Inferior parietal cortex (tissue), 1 donor: ENCODE results near the gene KANK2.
"Not testable (repeated sequence)": the region's sequence is repeated elsewhere in the genome, so short reads cannot be mapped to it uniquely, and the experiment has no call there.

Experiments used
- DNase-seq: peaks from one replicate; pipeline ENCODE4 v3.0.0-alpha.2; 2016; ENCODE audit errors: extremely low spot score

KANK2 gene

DNA sequence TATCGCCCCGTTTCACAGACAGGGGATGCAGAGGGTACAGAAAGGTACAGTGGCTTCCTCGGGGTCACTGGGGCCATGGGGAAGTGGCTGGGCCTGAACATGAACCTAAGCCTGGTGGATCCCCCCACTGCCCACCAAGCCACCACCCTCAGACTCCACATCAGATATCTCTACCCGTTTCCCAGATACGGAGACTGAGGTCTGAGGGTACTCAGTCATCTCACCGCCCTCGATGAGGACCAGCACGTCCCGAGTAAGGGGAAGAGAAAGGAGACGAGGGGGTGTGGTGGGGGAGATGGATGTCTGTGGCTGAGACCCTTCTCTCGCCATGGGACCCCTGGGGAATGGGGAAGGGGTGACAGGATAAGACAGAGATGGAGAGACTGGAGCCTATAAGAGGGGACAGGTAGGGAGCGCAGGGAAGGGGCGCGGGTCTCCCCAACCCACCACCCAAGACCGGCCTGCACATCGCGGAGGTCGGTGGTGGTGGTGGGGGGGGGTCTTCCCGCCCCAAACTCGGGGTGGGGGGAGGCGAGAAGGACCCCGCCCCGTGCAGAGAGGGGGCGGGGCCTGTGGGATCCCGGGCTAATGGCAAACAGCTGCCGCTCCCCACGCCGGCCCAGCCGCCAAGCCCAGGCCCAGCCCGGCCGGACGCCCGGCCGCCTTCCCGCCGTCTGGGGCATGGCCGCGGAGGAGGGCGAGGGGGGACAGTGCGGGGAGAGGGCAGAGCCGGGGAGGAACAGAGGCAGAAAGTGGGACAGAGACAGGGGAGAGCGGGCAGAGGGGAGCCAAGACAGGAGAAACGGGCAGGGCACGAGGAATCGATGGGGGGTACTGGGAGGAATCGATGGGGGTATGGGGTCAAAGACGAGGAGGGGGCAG lies 698 bp downstream of the KANK2 start:
- no peak for DNase-seq

DNA sequence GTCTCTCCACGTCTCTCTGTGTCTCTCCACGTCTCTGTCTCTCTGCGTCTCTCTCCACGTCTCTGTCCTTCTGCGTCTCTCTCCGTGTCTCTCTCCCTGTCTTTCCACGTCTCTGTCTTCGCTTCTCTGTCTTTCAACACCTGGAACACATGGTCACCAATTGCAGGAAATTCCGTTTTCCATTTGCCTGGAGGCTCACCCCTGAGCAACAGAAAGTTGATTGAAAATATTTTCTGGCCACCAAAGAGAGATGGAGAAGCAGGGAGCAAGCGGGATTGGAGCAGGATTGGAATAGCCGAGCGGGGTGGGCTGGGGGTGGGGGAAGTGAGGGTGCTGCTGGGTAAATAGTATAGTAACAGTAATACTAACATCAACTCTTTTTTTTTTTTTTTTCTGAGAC lies 1.7 kb downstream of the KANK2 start:
- DNase-seq, result no peak

DNA sequence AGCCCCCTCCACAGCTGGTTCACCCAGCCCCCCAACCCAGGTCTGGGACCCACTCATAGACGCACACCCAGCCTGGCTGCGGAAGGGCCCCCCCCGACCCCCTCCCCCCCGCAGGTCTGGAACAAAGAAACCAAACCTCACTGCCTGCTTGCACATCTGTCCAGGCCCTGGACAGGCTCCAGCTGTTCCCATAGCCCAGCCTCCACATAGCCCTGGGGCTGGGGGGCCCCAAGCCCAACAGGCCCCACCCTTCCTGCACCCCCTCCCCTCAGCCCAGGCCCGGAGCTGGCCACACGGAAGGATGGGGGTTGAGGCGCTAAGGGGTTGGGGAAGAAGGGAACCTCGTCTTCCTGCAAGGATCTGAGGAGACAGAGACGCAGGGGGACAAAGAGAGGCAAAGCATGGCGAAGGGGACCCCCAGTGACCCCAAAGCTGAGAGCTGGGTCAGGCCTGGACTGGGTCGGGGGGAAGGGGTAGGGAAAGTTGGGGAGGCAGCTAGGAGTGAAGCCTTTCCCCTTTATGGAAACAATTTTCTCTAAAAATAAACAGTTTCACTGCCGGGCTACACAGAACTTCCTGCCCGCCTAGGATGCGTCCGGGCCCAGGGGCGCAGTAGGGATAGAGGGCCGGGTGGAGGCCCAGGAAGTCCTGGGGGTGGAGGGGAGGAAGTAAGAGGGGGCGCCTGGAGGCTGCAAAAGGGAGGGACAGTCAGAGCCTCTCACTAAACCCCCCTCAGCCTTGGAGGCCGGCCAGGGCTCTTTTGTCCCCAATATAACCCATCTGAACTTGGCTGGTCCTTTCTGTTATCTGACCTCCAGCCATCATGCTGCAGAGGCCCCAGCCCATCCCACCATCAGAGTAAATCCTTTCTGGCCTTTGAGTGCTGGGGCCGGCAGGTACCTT lies 2.4 kb downstream of the KANK2 start:
- no peak for DNase-seq

DNA sequence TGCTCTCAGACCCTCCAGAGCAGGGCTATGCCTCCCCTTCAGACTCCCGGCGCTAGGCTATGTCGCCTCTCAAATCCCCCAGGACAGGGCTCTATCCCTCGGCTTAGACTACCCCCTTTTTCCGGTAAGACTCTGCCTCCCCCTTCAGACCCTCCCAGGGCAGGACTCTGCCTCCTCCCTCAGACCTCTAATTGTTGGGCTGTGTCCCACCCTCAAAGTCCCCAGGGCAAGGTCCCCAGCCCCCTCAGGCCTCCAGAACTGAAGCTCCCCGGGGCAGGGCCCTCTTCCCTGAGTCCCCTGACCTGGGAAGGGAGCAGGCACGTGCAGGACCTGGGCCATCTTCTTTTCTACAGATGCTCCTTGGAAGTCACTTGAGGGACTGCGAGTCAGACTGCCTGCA lies 3.2 kb downstream of the KANK2 start:
- DNase-seq, result no peak

DNA sequence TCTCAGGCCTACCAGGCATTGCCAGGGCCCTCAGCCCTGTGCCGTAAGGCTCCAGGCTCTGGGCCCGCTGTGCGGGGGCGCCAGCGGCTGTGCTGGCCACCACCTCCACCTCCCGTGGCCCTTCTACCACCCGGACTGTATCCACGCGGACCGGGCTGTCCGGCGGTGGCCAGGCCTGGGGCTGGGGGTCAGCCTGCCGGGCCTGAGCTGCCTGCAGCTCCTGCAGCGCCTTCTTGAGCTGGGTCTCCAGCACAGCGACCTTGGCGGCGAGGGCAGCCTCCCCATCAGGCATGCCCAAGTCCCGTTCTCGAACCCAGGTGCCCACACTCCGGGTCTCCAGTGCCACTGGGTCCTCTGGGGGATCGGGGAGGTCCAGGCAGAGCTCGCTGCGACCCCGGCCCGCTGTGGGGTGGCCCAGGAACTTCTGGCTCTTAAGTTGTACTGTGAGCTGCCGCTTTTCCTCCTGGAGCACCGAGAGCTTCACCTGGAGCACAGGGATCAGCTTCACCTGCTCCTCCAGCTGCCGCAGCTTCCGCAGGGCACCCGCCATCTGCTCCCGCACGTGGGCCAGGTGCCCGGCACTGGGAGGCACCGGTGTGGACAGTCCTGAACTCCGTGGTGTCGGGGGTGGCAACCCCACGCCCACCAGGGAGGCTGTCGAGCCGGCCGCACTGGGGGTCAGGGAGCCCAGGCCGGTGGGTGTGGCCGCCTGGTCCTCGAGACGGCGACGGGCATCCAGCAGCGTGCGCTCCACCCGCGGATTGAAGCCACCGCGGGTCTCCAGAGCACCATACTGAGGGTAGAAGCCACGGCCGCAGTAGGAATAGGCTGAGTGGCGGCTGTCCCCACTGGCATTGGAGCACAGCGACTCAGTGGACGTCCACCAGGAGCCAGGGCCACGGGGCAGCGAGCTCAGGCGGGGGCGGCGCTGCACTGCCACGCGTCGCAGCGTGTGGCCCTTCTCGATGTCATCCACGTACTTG lies 4.1 kb downstream of the KANK2 start:
- DNase-seq, result no peak

DNA sequence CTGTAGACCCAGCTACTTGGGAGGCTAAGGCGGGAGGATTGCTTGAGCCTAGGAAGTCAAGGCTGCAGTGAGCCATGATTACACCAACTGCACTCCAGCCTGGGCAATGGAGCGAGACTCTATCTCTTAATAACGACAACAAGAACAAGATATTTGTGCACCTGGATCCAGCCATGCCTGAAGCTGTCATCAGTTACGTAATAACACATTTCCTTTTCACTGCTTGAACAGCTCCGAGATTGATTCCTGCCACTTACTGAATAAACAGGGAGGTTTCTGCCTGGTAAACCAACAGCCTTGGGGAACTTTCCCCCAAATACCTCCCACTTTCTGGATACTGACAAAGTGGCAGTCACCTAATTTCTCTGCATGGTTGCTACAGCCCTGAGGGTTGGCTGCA lies 5.4 kb downstream of the KANK2 start:
- no peak for DNase-seq

DNA sequence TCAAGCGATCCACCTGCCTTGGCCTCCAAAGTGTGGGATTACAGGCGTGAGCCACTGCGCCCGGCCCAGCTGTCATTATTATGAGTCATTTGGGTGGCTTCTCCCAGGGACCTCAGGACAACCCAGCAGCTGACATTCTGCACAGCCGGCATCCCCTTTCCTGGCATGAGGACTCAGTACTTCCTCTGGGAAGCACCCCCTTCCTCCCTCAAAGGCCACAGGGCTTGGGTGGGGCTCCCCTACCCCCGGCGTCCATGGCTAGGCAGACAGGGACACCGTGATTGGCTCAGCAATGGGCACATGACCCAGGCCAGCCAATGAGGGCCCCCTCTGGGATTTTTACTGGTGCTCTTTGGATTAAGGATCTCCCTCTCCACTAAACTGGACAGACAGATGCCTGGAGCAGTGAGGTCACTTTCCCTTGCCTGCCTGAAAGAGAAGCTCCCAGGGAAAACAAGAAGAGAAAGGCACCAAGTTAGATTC lies 6.0 kb downstream of the KANK2 start:
- no peak for DNase-seq

DNA sequence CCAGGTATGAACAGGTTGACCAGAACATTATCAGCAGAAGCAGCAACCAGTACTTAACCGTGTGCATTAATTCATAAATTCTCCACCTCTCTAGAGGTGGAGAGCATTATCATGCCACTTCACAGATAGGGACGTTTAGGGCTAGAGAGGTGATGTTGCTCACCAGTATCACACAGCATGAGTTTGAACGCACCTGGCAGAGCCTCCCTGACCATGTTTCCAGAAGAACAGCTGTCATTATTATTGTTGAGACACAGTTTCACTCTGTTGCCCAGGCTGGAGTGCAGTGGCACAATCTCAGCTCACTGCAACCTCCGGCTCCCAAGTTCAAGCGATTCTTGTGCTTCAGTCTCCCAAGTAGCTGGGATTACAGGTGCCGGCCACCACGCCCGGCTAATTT lies 6.8 kb downstream of the KANK2 start:
- no peak for DNase-seq

DNA sequence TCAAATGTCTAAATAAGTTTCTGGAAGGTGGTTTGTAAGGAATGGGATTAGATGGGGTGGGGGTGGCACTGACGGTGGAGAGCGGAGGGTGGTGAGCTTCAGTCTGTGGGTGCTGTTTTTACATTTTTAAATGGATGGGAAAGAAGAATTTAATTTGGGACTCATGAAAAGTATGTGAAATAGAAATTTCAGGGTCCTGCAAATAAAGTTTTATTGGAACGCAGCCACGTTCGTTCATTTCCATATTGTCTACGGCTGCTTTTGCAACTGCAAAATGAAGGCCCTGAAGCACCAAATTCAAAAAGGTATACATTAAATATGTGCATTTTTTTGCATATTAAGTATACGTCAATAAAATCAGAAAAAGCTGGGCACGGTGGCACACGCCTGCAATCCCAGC lies 9.9 kb downstream of the KANK2 start:
- DNase-seq, result no peak

DNA sequence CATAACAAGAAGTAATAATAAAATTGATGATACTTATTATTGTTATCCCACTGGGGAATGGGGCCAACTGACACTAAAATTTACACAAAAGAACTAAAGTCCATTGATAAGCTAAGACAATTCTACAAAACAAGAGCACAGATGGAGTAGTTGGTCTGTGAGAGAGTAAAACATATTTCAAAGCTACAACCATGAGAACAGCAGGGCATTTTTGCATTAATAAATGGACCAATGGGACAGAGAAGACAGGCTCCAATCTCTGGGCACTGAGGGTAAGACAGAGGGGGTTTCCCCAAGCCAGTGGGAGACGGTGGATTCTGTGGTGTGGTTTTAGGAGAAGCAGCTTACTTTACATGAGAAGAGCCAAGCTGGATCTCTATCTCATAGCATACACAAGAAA lies 14.4 kb downstream of the KANK2 start:
- no peak for DNase-seq

DNA sequence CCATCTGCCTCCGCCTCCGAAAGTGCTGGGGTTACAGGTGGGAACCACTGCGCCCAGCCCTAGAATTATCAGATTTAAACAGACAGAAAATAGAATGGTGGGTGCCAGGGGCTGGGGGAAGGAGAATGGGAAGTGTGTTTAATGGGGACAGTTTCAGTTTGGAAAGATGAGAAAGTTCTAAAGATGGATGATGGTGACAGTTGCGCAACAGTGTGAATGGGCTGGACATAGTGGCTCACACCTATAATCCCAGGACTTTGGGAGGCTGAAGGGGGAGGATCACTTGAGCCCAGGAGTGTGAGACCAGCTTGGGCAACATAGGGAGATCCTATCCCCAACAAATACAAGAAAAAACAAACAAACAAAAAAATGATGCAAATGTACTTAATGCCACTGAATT lies 15.9 kb downstream of the KANK2 start:
- no peak for DNase-seq

DNA sequence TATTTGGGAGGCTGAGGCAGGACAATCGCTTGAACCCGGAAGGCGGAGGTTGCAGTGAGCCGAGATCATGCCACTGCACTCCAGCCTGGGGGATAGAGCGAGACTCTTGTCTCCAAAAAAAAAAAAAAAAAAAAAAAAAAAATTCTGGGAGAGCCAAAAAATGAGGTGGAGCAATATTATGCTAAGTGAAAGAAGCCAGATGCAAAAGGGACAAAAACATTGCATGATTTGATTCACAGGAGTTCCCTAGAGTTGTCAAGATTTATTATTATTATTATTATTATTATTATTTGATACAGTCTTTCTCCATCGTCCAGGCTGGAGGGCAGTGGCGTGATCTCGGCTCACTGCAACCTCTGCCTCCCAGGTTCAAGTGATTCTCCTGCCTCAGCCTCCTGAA lies 16.4 kb downstream of the KANK2 start:
- DNase-seq, result not testable (repeated sequence)

DNA sequence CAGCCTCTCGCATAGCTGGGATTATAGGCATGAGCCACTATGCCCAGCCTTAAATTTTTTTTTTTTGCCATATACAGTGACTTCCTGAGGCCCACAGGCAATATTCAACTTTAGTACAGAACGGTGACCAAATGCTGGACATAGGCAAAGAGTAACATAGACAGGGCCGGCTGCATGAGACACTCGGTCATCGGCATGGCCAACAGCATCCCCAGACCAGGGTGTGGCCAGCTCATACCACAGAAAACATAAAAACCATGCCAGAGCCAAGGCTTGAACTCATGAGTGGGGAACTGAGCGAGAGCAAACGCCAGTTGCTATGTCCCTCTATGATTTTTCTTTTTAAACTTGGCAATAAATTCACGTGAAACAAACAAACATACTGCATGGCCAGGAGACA lies 17.0 kb downstream of the KANK2 start:
- DNase-seq, result no peak

DNA sequence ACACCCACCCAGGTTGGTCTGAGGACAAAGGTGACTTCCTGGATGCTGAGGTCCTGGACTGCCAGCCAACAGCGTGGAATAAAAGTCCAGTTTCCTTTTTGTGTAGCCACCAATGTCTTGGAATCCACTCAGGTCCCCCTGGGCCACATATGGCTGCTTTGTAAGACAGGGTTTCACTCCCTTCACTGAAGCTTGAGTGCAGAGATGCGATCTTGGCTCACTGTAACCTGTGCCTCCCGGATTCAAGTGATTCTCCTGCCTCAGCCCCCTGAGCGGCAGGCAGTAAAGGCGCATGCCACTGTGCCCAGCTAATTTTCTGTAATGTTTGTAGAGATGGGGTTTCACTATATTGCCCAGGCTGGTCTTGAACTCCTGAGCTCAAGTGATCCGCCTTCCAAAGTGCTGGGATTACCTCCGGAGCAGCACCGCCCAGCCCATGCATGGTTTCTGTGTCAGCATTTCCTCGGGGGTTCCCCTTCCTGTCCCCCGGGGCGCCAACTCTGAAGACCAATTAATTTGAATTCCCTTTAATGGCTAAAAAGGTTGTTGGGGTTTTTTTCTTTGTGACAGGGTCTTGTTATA lies 17.5 kb downstream of the KANK2 start:
- no peak for DNase-seq

DNA sequence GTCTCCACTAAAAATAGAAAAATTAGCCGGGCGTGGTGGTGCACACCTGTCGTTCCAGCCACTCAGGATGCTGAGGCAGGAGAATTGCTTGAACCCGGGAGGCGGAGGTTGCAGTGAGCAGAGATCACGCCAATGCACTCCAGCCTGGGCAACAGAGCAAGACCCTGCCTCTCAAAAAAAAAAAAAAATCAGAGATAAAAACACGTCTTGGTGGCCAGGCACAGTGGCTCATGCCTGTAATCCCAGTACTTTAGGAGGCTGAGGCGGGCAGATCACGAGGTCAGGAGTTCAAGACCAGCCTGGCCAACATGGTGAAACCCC lies 18.2 kb downstream of the KANK2 start:
- DNase-seq, result not testable (repeated sequence)

DNA sequence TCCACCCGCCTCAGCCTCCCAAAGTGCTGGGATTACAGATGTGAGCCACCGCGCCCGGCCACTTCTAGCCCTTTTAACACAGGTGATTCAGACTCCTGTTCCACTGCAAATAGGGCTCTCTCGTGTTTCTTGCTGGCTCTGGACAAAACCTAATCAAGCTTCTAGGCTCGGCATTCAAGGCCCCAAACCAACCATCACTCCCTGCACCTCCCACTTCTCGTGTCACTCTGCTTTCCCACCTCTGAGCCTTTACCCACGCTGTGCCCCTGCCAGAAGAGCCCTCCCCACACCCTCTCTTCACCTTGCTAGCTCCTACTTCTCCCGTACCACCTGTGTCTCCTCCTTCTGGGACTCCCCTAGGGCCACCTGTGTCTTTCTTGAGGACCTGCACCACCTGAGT lies 19.8 kb downstream of the KANK2 start:
- no peak for DNase-seq

DNA sequence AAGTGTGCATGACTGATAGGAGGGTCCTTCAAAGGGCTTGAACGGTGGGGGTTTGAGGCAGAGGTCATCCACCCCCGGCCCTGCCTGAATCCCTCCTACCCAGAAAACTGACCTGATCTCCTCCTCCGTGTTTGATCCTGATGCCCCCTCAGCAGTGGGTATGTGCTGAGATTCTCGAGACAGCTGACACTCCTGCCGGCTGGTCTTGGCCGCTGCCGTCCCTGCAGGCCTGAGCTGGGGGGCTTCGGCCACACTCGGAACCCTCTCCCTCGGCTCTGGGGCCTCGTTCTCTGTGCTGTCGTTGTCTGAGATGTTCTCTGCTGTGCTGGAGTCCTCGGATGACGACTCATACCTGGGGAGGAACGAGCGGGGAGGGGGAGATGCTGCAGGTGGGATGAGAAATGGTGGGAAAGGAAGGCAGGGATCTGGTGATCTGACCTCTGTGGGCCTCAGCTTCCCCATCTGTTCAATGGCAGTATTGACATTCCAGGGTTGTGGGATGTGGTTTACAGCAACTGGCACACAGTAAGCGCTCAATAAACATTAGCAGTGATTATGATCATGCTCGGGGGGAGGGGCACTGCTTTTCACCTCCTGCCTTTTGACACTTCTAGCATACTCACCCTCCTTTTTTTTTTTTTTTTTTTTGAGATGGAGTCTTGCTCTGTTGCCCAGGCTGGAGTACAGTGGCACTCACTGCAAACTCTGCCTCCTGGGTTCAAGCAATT lies 20.7 kb downstream of the KANK2 start:
- DNase-seq, result no peak

DNA sequence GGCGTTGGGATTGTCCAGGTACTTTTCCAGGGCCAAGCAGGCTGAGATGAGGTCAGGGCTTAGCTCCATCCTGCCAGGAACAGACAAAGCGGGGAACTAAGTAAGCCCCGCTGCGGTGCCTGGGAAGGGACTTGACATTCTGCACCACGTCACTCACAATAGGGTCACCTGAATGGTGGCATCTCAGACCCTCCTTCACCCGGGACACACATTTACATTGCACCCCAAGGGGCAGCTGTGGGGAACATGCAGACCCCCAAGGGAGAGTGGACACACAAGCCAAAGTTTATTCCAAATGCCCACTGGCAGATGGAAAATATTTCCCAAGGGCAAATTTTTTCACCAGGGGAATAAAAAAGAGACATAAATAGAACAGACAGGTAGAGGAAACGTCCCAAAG lies 21.4 kb downstream of the KANK2 start:
- DNase-seq, result no peak

DNA sequence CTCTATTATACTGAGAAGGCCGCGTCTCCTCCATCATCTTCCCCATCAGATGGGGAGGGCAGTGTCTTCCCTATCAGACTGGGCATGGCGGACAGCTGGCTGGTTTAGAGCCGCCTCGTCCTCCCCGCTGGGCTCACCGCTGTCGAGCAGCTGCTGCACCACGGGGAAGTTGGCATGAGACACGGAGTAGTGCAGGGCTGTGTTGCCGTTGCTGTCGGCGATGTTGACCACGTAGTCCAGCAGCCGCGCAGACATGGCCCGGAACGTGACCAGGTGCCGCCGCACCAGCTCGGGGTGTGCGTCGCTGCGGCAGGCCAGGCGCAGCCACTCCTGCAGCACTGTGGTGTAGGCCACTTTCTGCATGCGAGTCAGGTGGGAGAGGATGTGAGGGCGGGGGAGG lies 23.0 kb downstream of the KANK2 start:
- DNase-seq, result no peak

DNA sequence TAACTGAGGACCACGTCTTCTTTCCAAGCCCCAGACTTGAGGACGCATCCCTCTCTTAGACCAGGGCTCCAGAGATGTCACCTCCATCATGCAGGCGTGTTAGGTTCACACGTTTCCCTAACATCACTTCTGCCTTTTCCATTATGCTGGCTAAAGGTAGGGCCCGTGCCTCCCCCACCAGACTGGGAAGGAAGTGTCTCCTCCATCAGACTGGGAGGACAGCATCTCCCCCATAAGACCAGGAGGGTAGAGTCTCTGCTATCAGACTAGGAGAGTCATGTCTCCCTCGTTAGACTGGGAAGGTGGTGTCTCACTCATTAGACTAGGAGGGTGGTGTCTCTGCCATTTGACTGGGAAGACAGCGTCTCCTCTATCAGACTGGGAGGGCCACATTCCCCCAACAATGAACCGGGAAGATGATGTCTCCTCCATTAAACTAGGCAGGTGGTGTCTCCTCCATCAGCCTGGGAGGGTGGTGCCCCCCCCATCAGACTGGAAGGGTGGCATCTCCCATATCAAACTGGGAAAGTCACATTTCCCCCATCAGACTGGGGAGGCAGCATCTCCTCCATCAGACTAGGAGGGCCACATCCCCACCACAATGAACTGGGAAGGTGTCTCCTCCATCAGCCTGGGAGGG lies 23.7 kb downstream of the KANK2 start:
- DNase-seq, result no peak
